Skeletal muscle tissue (tissue), 4 donors: ENCODE results near the gene PEMT. TPM values are rescaled to one million over a fixed set of nuclear protein-coding genes. Genes with fewer than 3 reads are reported as not detected.

Experiments
- H3K27ac ChIP-seq: one replicate; pipeline ENCODE4 v1.7.0; 2013; ENCODE audit warnings: mild to moderate bottlenecking, low read depth, low read length, inconsistent platforms
- H3K27me3 ChIP-seq, 3 donors: one replicate each; pipeline ENCODE4 v1.7.0; 2013; ENCODE audit warnings: low read length in 3 of 3; ENCODE audit not compliant: control insufficient read depth in 3 of 3, insufficient read depth in 3 of 3
- H3K36me3 ChIP-seq, 3 donors: one replicate each; pipeline ENCODE4 v1.7.0; 2013; ENCODE audit warnings: low read length in 3 of 3; ENCODE audit not compliant: control insufficient read depth in 3 of 3, insufficient read depth in 3 of 3
- H3K4me1 ChIP-seq, 3 donors: one replicate each; pipeline ENCODE4 v1.7.0; 2013; ENCODE audit warnings: low read length in 3 of 3, mild to moderate bottlenecking in 3 of 3; ENCODE audit not compliant: control insufficient read depth in 3 of 3, insufficient read depth in 3 of 3
- H3K4me3 ChIP-seq, 3 donors: one replicate each; pipeline ENCODE4 v1.7.0; 2013; ENCODE audit warnings: low read length in 3 of 3
- H3K9ac ChIP-seq, 3 donors: one replicate each; pipeline ENCODE4 v1.7.0; 2013; ENCODE audit warnings: low read length in 3 of 3, mild to moderate bottlenecking in 3 of 3, moderate library complexity in 2 of 3, low read depth in 1 of 3
- H3K9me3 ChIP-seq, 3 donors: one replicate each; pipeline ENCODE4 v1.7.0; 2013; ENCODE audit warnings: low read length in 3 of 3; ENCODE audit not compliant: control insufficient read depth in 3 of 3
- total RNA-seq: library from RNA; depleted of rRNA; stranded (reverse); fragments of >200 nt; gene quantifications from one replicate; pipeline ENCODE4 v1.2.3, GENCODE V29; 2014
- donor health status: Osteomylitis.

Gene PEMT
- total RNA-seq, 1 donor from 2014 or later: 32.4 TPM

- Histone ChIP-seq H3K27me3 (no peaks in the 10 kb centered on the region), H3K27ac (no peak overlapping the region), H3K4me1 (peaks cover 15 to 19% (median 17%) of the 10 kb centered on the region in 3 donors), H3K9me3 (no peaks in the 10 kb centered on the region), H3K4me3 (no peak overlapping the region), H3K36me3 (no peaks in the 10 kb centered on the region), H3K9ac (no peak overlapping the region)
These were observed 3.7 kb downstream of the PEMT start for GRCh38 chr17:17587614-17588337.

- no peak overlapping the region for H3K9ac ChIP-seq
- H3K4me1 ChIP-seq: peaks cover 2 to 21% (median 4%) of the 10 kb centered on the region in 3 donors
- H3K27me3 ChIP-seq: no peaks in the 10 kb centered on the region
- no peak overlapping the region for H3K27ac ChIP-seq
- no peaks in the 10 kb centered on the region for H3K36me3 ChIP-seq
- no peak overlapping the region for H3K4me3 ChIP-seq
- no peaks in the 10 kb centered on the region for H3K9me3 ChIP-seq
These were observed 9.1 kb downstream of the PEMT start for GRCh38 chr17:17582372-17582771.

- no peaks in the 10 kb centered on the region for H3K9me3 ChIP-seq
- H3K36me3 ChIP-seq: peaks cover under 1 to 3% (median 3%) of the 10 kb centered on the region in 3 donors
- H3K4me1 ChIP-seq: peaks cover 2 to 21% (median 4%) of the 10 kb centered on the region in 3 donors
These were observed 10.0 kb downstream of the PEMT start for GRCh38 chr17:17581509-17581908.

GRCh38 chr17:17580662-17581470, 10.6 kb downstream of the PEMT start:
- H3K4me1 ChIP-seq: peaks cover 2 to 21% (median 4%) of the 10 kb centered on the region in 3 donors
- no peaks in the 10 kb centered on the region for H3K27me3 ChIP-seq
- no peak overlapping the region for H3K27ac ChIP-seq
- no peaks in the 10 kb centered on the region for H3K9me3 ChIP-seq
- no peak overlapping the region for H3K4me3 ChIP-seq
- H3K9ac ChIP-seq: no peak overlapping the region
- peaks cover 5 to 7% (median 7%) of the 10 kb centered on the region in 3 donors for H3K36me3 ChIP-seq

More at GRCh38 chr17:17581509-17581908, 10.0 kb downstream of the PEMT start:
- no peak overlapping the region for H3K27ac ChIP-seq
- H3K27me3 ChIP-seq: no peaks in the 10 kb centered on the region
- H3K4me3 ChIP-seq: no peak overlapping the region
- H3K9ac ChIP-seq: no peak overlapping the region

- no peak overlapping the region for H3K4me3 ChIP-seq
- H3K27ac ChIP-seq: no peak overlapping the region
- peaks cover 2 to 21% (median 4%) of the 10 kb centered on the region in 3 donors for H3K4me1 ChIP-seq
- H3K27me3 ChIP-seq: no peaks in the 10 kb centered on the region
- H3K9me3 ChIP-seq: no peaks in the 10 kb centered on the region
- peaks cover 8 to 15% (median 10%) of the 10 kb centered on the region in 3 donors for H3K36me3 ChIP-seq
- no peak overlapping the region for H3K9ac ChIP-seq
These were observed 11.8 kb downstream of the PEMT start for GRCh38 chr17:17579691-17580090.

GRCh38 chr17:17577373-17577772, 14.1 kb downstream of the PEMT start:
- Histone ChIP-seq H3K4me3 (no peak overlapping the region), H3K36me3 (peaks cover 8 to 16% (median 12%) of the 10 kb centered on the region in 3 donors), H3K9me3 (no peaks in the 10 kb centered on the region), H3K9ac (no peak overlapping the region), H3K27ac (no peak overlapping the region), H3K4me1 (peaks cover 2 to 22% (median 4%) of the 10 kb centered on the region in 3 donors), H3K27me3 (no peaks in the 10 kb centered on the region)

GRCh38 chr17:17576772-17577234, 14.7 kb downstream of the PEMT start:
- Histone ChIP-seq H3K9me3 (no peaks in the 10 kb centered on the region), H3K4me1 (peaks cover 2 to 23% (median 4%) of the 10 kb centered on the region in 3 donors), H3K36me3 (peaks cover 8 to 16% (median 12%) of the 10 kb centered on the region in 3 donors), H3K27me3 (no peaks in the 10 kb centered on the region), H3K9ac (no peak overlapping the region), H3K4me3 (no peak overlapping the region), H3K27ac (no peak overlapping the region)

GRCh38 chr17:17575360-17576251, 15.9 kb downstream of the PEMT start:
- peaks cover 8 to 16% (median 12%) of the 10 kb centered on the region in 3 donors for H3K36me3 ChIP-seq
- H3K4me3 ChIP-seq: no peak overlapping the region
- H3K9ac ChIP-seq: no peak overlapping the region
- peaks cover 3 to 17% (median 4%) of the 10 kb centered on the region in 3 donors for H3K4me1 ChIP-seq
- no peaks in the 10 kb centered on the region for H3K9me3 ChIP-seq
- no peaks in the 10 kb centered on the region for H3K27me3 ChIP-seq
- H3K27ac ChIP-seq: no peak overlapping the region

GRCh38 chr17:17573912-17574311, 17.6 kb downstream of the PEMT start:
- no peak overlapping the region for H3K4me3 ChIP-seq
- H3K36me3 ChIP-seq: peaks cover 8 to 16% (median 12%) of the 10 kb centered on the region in 3 donors
- no peak overlapping the region for H3K9ac ChIP-seq
- no peaks in the 10 kb centered on the region for H3K9me3 ChIP-seq
- H3K4me1 ChIP-seq: peaks cover 19 to 29% (median 21%) of the 10 kb centered on the region in 3 donors
- H3K27me3 ChIP-seq: no peaks in the 10 kb centered on the region
- H3K27ac ChIP-seq: no peak overlapping the region
